SU-DHL-6 (cell line): ENCODE results near the gene NCDN.

ENCODE experiments used
- H2AFZ ChIP-seq: fragments of 200-600 bp; sonication (generic); 2 replicates; pipeline ENCODE4 v1.6.1; 2014; ENCODE audit warnings: low read depth, mild to moderate bottlenecking, moderate library complexity, mixed read lengths, antibody characterized with exemption, low read length; ENCODE audit not compliant: severe bottlenecking
- H3F3A ChIP-seq: fragments of 200-600 bp; shearing (Covaris generic); 2 replicates; pipeline ENCODE4 v1.6.0; 2016; ENCODE audit warnings: antibody characterized with exemption, mild to moderate bottlenecking; ENCODE audit not compliant: insufficient read depth
- H3K27ac ChIP-seq: fragments of 200-600 bp; sonication (generic); 2 replicates; pipeline ENCODE4 v1.5.1; 2016; ENCODE audit warnings: low read depth, mild to moderate bottlenecking, low read length, moderate library complexity, mixed read lengths
- H3K27me3 ChIP-seq: fragments of 200-600 bp; sonication (generic), shearing (Covaris generic); 2 replicates; pipeline ENCODE4 v1.6.0; 2014; ENCODE audit warnings: mild to moderate bottlenecking, low read length
- H3K36me3 ChIP-seq: fragments of 200-600 bp; sonication (generic); 2 replicates; pipeline ENCODE4 v1.6.1; 2014; ENCODE audit warnings: mild to moderate bottlenecking, low read length, mixed read lengths
- H3K4me2 ChIP-seq: fragments of 300-600, 200-600 bp; shearing (Covaris generic), sonication (generic); 2 replicates; pipeline ENCODE4 v1.6.0; 2014; ENCODE audit warnings: low read length, low read depth, mild to moderate bottlenecking; ENCODE audit not compliant: poor library complexity, severe bottlenecking
- H3K4me3 ChIP-seq: fragments of 200-600 bp; sonication (generic); 2 replicates; pipeline ENCODE4 v1.5.1; 2014; ENCODE audit warnings: antibody characterized with exemption, low read length, mild to moderate bottlenecking, mixed read lengths; ENCODE audit not compliant: insufficient read depth, poor library complexity, severe bottlenecking
- H3K79me2 ChIP-seq: fragments of 200-600 bp; sonication (generic); 2 replicates; pipeline ENCODE4 v1.6.1; 2014; ENCODE audit warnings: mild to moderate bottlenecking, low read length, moderate library complexity; ENCODE audit not compliant: insufficient read depth
- H3K9ac ChIP-seq: fragments of 200-600 bp; sonication (generic); 2 replicates; pipeline ENCODE4 v1.7.0; 2014; ENCODE audit warnings: mild to moderate bottlenecking, low read length
- H3K9me2 ChIP-seq: fragments of 200-600 bp; sonication (generic); replicated peaks from 2 replicates; pipeline ENCODE4 v1.6.1; 2014; ENCODE audit warnings: low read length; ENCODE audit not compliant: insufficient read depth
- H3K9me3 ChIP-seq: fragments of 200-600 bp; sonication (generic); 2 replicates; pipeline ENCODE4 v1.6.1; 2014; ENCODE audit warnings: low read length, mixed read lengths; ENCODE audit not compliant: insufficient read depth
- H4K20me1 ChIP-seq: fragments of 200-600 bp; sonication (generic); 2 replicates; pipeline ENCODE4 v1.6.1; 2014; ENCODE audit warnings: low read depth, mild to moderate bottlenecking, antibody characterized with exemption, low read length, moderate library complexity, mixed read lengths
- EZH2phosphoT487 ChIP-seq: fragments of 200-600 bp; sonication (generic), shearing (Covaris generic); conservative IDR thresholded peaks from 2 replicates; pipeline ENCODE4 v1.6.1; 2018; ENCODE audit warnings: mild to moderate bottlenecking, antibody characterized with exemption, low read length, moderate library complexity, mixed read lengths
- TF ChIP-seq, protein P1 (sequence below): fragments of 200-600 bp; sonication (generic); IDR thresholded peaks from one replicate; pipeline ENCODE4 v1.5.1; 2017; ENCODE audit warnings: antibody characterized with exemption, mild to moderate bottlenecking, low read length, moderate library complexity; ENCODE audit not compliant: insufficient read depth, poor library complexity, severe bottlenecking

The NCDN gene

DNA sequence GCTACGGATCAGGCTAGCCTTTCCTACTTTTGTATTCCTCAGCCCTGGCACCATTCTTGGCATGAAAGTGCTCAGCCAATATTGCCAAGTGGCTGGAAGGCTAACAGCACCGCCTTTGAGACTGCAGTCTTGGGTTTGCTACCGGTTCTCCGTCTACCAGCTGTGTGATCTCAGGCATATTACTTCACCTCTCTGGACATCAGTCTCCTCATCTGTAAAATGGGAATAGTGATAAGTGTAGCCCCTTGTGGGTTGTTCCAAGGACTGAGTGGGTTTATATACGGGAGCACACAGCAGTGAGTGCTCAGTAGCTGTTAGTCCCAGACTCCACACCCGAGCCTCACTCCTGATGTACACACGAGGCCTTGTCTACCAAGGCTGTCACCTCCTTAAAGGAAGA is 29.2 kb downstream of the NCDN start:
- no peaks in the 10 kb centered on the region for H3K9me2 ChIP-seq
- H3K9ac ChIP-seq: no peak overlapping the region
- H3K27me3 ChIP-seq: no peaks in the 10 kb centered on the region
- no peak overlapping the region for H3K4me2 ChIP-seq
- no peaks in the 10 kb centered on the region for H3K79me2 ChIP-seq
- H3F3A ChIP-seq: no peaks in the 10 kb centered on the region
- no peak overlapping the region for H3K4me3 ChIP-seq
- H2AFZ ChIP-seq: no peak overlapping the region
- no peaks in the 10 kb centered on the region for H4K20me1 ChIP-seq
- H3K36me3 ChIP-seq: no peaks in the 10 kb centered on the region
- no peak overlapping the region for H3K27ac ChIP-seq
- H3K9me3 ChIP-seq: no peaks in the 10 kb centered on the region
- no peak for TF ChIP-seq EZH2phosphoT487

DNA sequence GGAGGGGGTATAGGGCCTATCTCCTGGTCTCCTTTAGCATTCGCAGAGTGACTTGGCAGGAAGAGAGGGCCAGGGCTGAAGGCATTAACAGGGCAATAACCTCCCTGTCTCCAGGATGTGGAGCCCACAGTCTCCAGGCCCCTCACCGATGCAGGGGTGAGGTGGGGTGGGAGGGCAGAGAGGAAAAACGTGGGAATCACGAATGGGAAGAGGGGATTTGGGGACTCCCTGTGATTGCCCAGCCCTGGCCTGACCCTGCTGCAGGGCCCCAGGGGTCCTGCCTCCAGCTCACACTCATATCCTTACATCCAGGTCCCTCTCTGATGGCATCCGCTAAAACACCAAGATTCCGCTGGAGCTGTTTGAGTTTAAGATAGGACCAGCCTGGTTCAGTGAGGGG is 30.1 kb downstream of the NCDN start:
- no peak for TF ChIP-seq EZH2phosphoT487
- TF ChIP-seq, protein P1, sequence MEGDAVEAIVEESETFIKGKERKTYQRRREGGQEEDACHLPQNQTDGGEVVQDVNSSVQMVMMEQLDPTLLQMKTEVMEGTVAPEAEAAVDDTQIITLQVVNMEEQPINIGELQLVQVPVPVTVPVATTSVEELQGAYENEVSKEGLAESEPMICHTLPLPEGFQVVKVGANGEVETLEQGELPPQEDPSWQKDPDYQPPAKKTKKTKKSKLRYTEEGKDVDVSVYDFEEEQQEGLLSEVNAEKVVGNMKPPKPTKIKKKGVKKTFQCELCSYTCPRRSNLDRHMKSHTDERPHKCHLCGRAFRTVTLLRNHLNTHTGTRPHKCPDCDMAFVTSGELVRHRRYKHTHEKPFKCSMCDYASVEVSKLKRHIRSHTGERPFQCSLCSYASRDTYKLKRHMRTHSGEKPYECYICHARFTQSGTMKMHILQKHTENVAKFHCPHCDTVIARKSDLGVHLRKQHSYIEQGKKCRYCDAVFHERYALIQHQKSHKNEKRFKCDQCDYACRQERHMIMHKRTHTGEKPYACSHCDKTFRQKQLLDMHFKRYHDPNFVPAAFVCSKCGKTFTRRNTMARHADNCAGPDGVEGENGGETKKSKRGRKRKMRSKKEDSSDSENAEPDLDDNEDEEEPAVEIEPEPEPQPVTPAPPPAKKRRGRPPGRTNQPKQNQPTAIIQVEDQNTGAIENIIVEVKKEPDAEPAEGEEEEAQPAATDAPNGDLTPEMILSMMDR: no peak
- Histone ChIP-seq H3K4me2 (no peak overlapping the region), H3K27me3 (no peaks in the 10 kb centered on the region), H3K4me3 (no peak overlapping the region), H3K9me3 (no peaks in the 10 kb centered on the region), H3F3A (no peaks in the 10 kb centered on the region), H3K27ac (no peak overlapping the region), H3K9ac (no peak overlapping the region), H2AFZ (no peak overlapping the region), H4K20me1 (no peaks in the 10 kb centered on the region), H3K79me2 (no peaks in the 10 kb centered on the region), H3K36me3 (no peaks in the 10 kb centered on the region), H3K9me2 (no peaks in the 10 kb centered on the region)

DNA sequence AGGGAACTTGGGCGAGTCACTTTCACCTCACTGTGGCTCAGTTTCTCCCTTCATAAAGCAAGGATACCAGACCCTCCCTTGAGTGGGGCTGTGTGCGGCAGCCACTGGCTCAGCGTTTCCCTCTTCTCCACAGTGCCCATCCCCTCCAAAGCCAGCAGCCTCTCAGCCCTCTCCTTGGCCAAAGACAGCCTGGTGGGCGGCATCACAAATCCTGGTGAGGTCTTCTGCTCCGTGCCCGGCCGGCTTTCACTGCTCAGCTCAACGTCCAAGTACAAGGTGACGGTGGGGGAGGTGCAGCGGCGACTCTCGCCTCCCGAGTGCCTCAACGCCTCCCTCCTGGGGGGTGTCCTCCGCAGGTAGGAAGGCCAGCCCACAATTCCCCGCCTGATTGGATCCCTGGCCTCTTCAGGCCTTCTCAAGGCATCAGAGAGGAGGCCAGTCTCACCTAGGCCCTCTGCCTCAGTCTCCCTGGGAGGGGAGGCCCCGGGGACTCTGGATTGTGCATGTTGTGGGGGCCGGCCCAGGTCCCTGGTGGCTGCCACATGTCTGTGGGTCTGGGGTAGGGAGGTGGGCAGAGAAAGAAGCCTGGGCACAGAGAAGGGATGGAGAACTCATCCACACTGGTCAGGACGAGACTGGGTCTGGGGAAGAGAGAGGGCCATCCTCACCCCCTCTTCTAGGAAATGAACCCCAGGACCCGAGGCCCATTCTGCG is 30.8 kb downstream of the NCDN start:
- Histone ChIP-seq H3F3A (no peaks in the 10 kb centered on the region), H3K79me2 (no peaks in the 10 kb centered on the region), H4K20me1 (no peaks in the 10 kb centered on the region), H3K9ac (no peak overlapping the region), H3K4me2 (no peak overlapping the region), H3K9me3 (no peaks in the 10 kb centered on the region), H3K27ac (no peak overlapping the region), H3K27me3 (no peaks in the 10 kb centered on the region), H2AFZ (no peak overlapping the region), H3K4me3 (no peak overlapping the region), H3K9me2 (no peaks in the 10 kb centered on the region), H3K36me3 (no peaks in the 10 kb centered on the region)
- TF ChIP-seq, protein P1: no peak
- no peak for TF ChIP-seq EZH2phosphoT487
